Lung (tissue), 12 donors: ENCODE results near the gene IQCN. TPM values are rescaled to one million over a fixed set of nuclear protein-coding genes. Genes with fewer than 3 reads are reported as not detected.

ENCODE experiments used
- ATAC-seq: fragments of 200-7000 bp; cut with Tn5 transposase; one replicate; pipeline ENCODE4 v1.9.1; 2020; ENCODE audit warnings: moderate number of reproducible peaks; ENCODE audit not compliant: insufficient read depth, low FRiP score
- DNase-seq, 3 donors: peaks; one replicate each; pipeline ENCODE4 v3.0.0-alpha.2; 2013 to 2017
- H3K27ac ChIP-seq, 2 donors: one replicate each; pipeline ENCODE4 v1.5.1; 2013; ENCODE audit warnings: mild to moderate bottlenecking in 2 of 2, moderate library complexity in 2 of 2, control low read depth in 1 of 2, inconsistent platforms in 1 of 2, low read depth in 1 of 2, low read length in 1 of 2
- H3K27me3 ChIP-seq, 3 donors: one replicate each; pipeline ENCODE4 v1.5.1; 2013; ENCODE audit warnings: low read length in 2 of 3; ENCODE audit not compliant: control insufficient read depth in 3 of 3, insufficient read depth in 3 of 3
- H3K36me3 ChIP-seq, 4 donors: one replicate each; pipeline ENCODE4 v1.5.1; 2013; ENCODE audit warnings: low read length in 4 of 4, mild to moderate bottlenecking in 1 of 4, moderate library complexity in 1 of 4; ENCODE audit not compliant: control insufficient read depth in 4 of 4, insufficient read depth in 4 of 4
- H3K4me1 ChIP-seq, 5 donors: one replicate each; pipeline ENCODE4 v1.5.1; 2013; ENCODE audit warnings: low read length in 5 of 5, mild to moderate bottlenecking in 2 of 5, moderate library complexity in 1 of 5; ENCODE audit not compliant: control insufficient read depth in 5 of 5, insufficient read depth in 5 of 5
- H3K4me3 ChIP-seq: one replicate; pipeline ENCODE4 v1.5.1; 2013; ENCODE audit warnings: mild to moderate bottlenecking, control low read depth, moderate library complexity
- H3K9ac ChIP-seq, 2 donors: one replicate each; pipeline ENCODE4 v1.5.1; 2013; ENCODE audit warnings: low read length in 2 of 2, control low read depth in 1 of 2; ENCODE audit not compliant: insufficient read depth in 1 of 2
- H3K9me3 ChIP-seq, 4 donors: one replicate each; pipeline ENCODE4 v1.5.1; 2013; ENCODE audit warnings: low read length in 3 of 4, mild to moderate bottlenecking in 1 of 4, moderate library complexity in 1 of 4; ENCODE audit not compliant: control insufficient read depth in 4 of 4, insufficient read depth in 3 of 4
- WGBS, 2 donors: extraction: QIAGEN DNeasy Blood & Tissue Kit; methylation state at CpG; one replicate each; pipeline ENCODE4 v1.1.7; 2013; 5-methylcytosine and 5-hydroxymethylcytosine counted together
- polyA plus RNA-seq, 2 donors: library from polyadenylated mRNA; stranded (reverse); fragments of 200-250 nt; gene quantifications; one replicate each; pipeline ENCODE4 v1.2.1, GENCODE V29; 2013
- total RNA-seq, 2 donors: library from RNA; depleted of rRNA in 1 of 2; stranded (reverse); fragments of >200 nt in 1 of 2; gene quantifications; one replicate each; pipeline ENCODE4 v1.2.1, GENCODE V29; 2014 to 2021
- TF ChIP-seq, protein P1 (sequence below): IDR thresholded peaks from 2 replicates; pipeline ENCODE4 v1.5.1; 2012; ENCODE audit warnings: mild to moderate bottlenecking; ENCODE audit errors: control extremely low read depth, extremely low read depth
- donor health status: control.
- donor health status: control.
- donor health status: Bipolar disorder and iron deficiency.
- donor health status: healthy.
- donor health status: DM: yes; HTN: yes; CAD: no.

The IQCN gene
- total and polyA plus RNA-seq, 4 donors: 0.69 to 5.5 (median 3.3) TPM

DNA sequence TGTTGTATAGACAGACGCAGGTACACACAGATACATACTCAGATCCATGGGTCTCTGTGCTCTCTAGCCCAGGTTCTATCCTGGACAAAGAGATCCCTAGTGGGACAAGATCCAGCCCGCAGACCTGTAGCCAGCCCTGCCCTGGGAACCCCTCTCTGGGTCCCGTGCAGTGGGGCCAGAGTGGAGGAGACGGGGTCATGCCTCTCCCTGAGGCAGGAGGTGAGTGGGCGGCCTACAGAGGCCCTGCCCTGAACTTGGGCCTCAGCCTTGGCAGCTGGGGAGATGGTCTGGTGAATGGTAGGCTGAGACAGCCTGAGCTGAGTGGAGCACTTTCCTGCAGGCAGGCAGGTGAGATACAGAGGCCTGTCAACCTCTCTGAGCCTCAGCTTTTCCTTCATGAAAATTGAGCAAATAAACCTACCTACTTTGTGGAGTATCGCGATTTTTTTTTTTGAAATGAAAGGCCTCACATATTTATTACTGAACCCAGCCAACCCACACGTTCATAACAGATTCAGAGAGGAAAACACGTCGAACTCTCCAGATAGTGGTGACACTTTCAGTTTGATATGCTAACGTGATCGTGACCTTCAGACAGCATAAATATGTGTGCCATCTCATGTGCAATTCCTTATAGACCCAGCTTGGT, 10.6 kb upstream of the IQCN start:
- Histone ChIP-seq H3K9me3 (peaks cover 0 to 2% (median 0%) of the 10 kb centered on the region in 4 donors), H3K9ac (no peak overlapping the region), H3K27me3 (no peaks in the 10 kb centered on the region), H3K27ac (peak overlapping the region in 1 of 2 donors; percentile 68), H3K36me3 (peaks cover 0 to 5% (median 0%) of the 10 kb centered on the region in 4 donors), H3K4me3 (no peak overlapping the region), H3K4me1 (peaks cover 0 to 17% (median 9%) of the 10 kb centered on the region in 5 donors)
- TF ChIP-seq, protein P1, sequence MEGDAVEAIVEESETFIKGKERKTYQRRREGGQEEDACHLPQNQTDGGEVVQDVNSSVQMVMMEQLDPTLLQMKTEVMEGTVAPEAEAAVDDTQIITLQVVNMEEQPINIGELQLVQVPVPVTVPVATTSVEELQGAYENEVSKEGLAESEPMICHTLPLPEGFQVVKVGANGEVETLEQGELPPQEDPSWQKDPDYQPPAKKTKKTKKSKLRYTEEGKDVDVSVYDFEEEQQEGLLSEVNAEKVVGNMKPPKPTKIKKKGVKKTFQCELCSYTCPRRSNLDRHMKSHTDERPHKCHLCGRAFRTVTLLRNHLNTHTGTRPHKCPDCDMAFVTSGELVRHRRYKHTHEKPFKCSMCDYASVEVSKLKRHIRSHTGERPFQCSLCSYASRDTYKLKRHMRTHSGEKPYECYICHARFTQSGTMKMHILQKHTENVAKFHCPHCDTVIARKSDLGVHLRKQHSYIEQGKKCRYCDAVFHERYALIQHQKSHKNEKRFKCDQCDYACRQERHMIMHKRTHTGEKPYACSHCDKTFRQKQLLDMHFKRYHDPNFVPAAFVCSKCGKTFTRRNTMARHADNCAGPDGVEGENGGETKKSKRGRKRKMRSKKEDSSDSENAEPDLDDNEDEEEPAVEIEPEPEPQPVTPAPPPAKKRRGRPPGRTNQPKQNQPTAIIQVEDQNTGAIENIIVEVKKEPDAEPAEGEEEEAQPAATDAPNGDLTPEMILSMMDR: no peak
- no peak for ATAC-seq
- WGBS, 2 donors: 57 to 68% methylated on average over 12 of the region's 12 CpGs
- no peak for DNase-seq

DNA sequence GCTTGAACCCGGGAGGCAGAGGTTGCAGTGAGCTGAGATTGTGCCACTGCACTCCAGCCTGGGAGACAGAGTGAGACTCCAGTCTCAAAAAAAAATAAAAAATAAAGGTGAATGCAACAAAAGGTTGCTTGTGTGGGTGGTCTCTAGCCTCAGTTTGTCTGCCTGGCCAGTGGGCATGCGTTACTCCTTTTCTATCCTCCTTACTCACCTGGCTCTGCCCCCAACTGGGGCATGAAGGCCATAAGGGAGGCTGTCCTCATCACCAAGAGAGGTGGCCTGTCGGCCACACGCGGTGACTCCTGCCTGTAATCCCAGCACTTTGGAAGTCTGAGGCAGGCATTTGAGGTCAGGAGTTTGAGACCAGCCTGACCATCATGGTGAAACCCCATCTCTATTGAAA, 9.1 kb upstream of the IQCN start:
- H3K27me3 ChIP-seq: no peaks in the 10 kb centered on the region
- peak overlapping the region in 1 of 2 donors; percentile 71 for H3K27ac ChIP-seq
- no peak overlapping the region for H3K9ac ChIP-seq
- ATAC-seq (no peak), DNase-seq (no peak)
- no peak overlapping the region for H3K4me3 ChIP-seq
- TF ChIP-seq, protein P1: no peak
- WGBS, 2 donors: 94 to 96% methylated on average over 5 of the region's 5 CpGs
- H3K9me3 ChIP-seq: peaks cover 0 to 2% (median 0%) of the 10 kb centered on the region in 4 donors
- H3K4me1 ChIP-seq: peaks cover 0 to 23% (median 11%) of the 10 kb centered on the region in 5 donors
- H3K36me3 ChIP-seq: peaks cover 0 to 10% (median 8%) of the 10 kb centered on the region in 4 donors

DNA sequence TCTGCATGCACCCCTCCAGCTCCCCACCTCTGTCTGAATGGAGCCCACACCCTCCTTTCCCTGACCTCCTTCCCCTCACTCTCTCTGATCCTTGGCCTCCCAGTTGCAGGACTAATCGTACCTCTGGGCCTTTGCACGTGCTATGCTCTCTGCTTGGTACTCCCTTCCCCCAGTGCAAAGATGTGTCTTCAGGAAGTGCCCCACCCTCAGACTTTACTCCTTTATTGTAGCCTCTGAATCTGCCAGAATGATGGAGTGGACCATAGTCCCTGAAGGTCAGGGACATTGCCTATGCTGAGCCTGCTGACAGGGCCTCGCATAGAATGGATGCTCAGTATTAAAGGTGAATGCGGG, 8.5 kb upstream of the IQCN start:
- no peak for DNase-seq
- peak overlapping the region; percentile 94 to 99 for H3K9ac ChIP-seq
- peaks cover 0 to 17% (median 11%) of the 10 kb centered on the region in 5 donors for H3K4me1 ChIP-seq
- peaks cover 0 to 2% (median 0%) of the 10 kb centered on the region in 4 donors for H3K9me3 ChIP-seq
- no peaks in the 10 kb centered on the region for H3K27me3 ChIP-seq
- TF ChIP-seq, protein P1: no peak
- no peak overlapping the region for H3K4me3 ChIP-seq
- ATAC-seq: no peak
- 51 to 67% methylated on average over 4 of the region's 4 CpGs for WGBS, 2 donors
- peak overlapping the region; percentile 93 to 94 for H3K27ac ChIP-seq
- H3K36me3 ChIP-seq: peaks cover 0 to 14% (median 12%) of the 10 kb centered on the region in 4 donors
